Fibroblast of pulmonary artery (primary cell): ENCODE data around the gene ITPR1.

Source experiments
- DNase-seq: peaks from one replicate; pipeline ENCODE4 v3.0.0-alpha.2; 2010; ENCODE audit warnings: low read depth
- H3K4me3 ChIP-seq: replicated peaks from 2 replicates; pipeline ENCODE4 v1.5.1; 2011; ENCODE audit warnings: low read depth, mild to moderate bottlenecking, control low read depth, low read length, moderate library complexity
- CTCF ChIP-seq: IDR thresholded peaks from 2 replicates; pipeline ENCODE4 v1.5.1; 2011; ENCODE audit warnings: mild to moderate bottlenecking, control low read depth, low read length, inconsistent platforms; ENCODE audit errors: missing control alignments

Gene ITPR1

DNA sequence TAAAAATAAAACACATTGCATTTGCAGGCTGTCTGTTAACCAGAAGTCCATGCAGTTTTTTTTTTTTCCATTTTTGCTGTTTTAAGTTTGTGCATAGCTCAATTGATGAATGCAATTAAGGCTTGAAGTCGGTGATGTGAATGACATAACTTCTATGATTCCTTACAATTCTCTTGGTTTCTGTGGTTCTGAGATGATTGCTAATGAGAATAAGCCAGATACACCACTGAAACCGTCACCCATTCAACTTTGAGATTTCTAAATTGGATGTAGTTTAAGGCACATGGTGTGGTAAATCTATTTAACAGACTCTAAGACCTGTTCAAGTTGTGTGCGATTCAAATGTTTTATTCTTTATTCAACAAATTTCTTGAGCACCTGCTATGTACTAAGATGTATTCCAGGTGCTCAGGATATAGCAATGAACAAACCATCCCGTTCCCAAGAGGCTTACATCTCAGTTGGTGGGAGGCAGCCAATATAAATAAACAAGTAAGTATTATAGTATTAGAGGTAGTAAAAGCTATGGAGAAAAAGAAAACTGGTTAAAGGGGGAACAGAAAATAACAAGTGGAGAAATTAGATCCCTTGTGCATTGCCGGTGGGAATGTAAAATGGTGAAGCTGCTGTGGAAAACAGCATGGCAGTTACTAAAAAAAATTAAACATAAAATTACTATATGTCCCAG, 4.0 kb downstream of the ITPR1 start:
- H3K4me3 ChIP-seq, result no peak overlapping the region
- DNase-seq, result no peak
- TF ChIP-seq CTCF, result no peak

- H3K4me3 ChIP-seq, result no peak overlapping the region
- no peak for DNase-seq
- no peak for TF ChIP-seq CTCF
These were observed 4.7 kb downstream of the ITPR1 start for GRCh38 chr3:4497843-4498324.

DNA sequence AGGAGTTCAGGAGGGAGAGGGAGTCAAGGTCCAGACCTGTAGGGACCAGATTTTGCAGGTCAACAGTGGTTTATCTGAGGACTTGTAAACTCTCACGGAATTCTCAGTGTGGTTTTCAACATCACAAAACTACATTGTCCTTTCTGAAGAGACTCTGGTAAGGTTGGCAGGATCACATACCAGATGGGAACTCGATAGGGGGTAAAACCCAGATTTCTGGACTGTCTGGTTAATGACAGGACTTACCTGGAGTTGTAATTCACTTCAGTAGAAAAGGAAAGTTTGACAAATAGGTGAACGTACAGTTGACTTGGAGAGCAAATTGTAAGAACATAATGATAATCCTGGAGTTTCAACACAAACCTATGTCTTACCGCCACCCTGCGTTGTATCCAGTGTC, 5.3 kb downstream of the ITPR1 start:
- no peak for DNase-seq
- no peak overlapping the region for H3K4me3 ChIP-seq
- no peak for TF ChIP-seq CTCF

DNA sequence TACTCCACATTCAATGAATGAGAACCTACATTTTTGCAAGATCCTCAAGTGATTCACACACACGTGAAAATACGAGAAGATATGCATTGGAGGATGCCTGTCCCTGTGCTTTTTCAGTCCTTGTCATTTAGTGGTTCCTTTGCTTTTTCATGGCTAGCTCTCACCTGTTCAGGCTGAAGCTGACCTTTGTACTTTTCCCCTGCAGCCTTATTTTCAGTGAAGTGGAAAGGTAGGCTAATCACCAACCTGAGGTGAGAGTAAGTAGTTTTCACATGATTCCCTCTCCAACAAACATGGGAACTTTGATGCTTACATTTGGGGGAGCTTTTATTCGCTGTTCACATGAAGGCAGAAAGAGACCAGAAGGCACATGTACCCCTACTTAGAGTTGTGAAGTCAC, 8.3 kb downstream of the ITPR1 start:
- no peak overlapping the region for H3K4me3 ChIP-seq
- no peak for DNase-seq
- no peak for TF ChIP-seq CTCF

- no peak for TF ChIP-seq CTCF
- no peak for DNase-seq
- H3K4me3 ChIP-seq, result no peak overlapping the region
These were observed 8.8 kb downstream of the ITPR1 start for GRCh38 chr3:4501927-4502326.

GRCh38 chr3:4503050-4503449, 9.9 kb downstream of the ITPR1 start:
- no peak overlapping the region for H3K4me3 ChIP-seq
- DNase-seq, result no peak
- no peak for TF ChIP-seq CTCF
